OCI-LY7 (cell line): Measurements from ENCODE around the gene UGT2B28. TPM values are rescaled to one million over a fixed set of nuclear protein-coding genes. Genes with fewer than 3 reads are reported as not detected.

Experiments used
- total RNA-seq, 2 experiments: library from RNA; depleted of rRNA in 1 of 2; stranded (reverse); fragments of >200 nt in 1 of 2; shearing (Covaris generic) in 1 of 2; gene quantifications; 2 replicates each; pipeline ENCODE4 v1.2.3, GENCODE V29; 2014 to 2022

The UGT2B28 gene
- total RNA-seq, 2 experiments from 2014 or later = not detected

Other genes with a start within 250 kb of the UGT2B28 start
- gene UGT2B7, start 184.0 kb upstream of the UGT2B28 start, total RNA-seq (2014; rRNA removed; shearing (Covaris generic)) = not detected in 2 replicates
- gene UGT2B7, start 184.0 kb upstream of the UGT2B28 start, total RNA-seq (2022) = not detected in 2 replicates
- not detected in 2 replicates for gene UGT2B11, start 65.7 kb upstream of the UGT2B28 start, total RNA-seq (2014; rRNA removed; shearing (Covaris generic))
- not detected in 2 replicates for gene UGT2B11, start 65.7 kb upstream of the UGT2B28 start, total RNA-seq (2022)
- not detected in 2 replicates for gene UGT2B4, start 215.4 kb downstream of the UGT2B28 start, total RNA-seq (2014; rRNA removed; shearing (Covaris generic))
- gene UGT2B4, start 215.4 kb downstream of the UGT2B28 start, total RNA-seq (2022) = not detected in 2 replicates